NCI-H2227 (cell line): Measurements from ENCODE around the gene AGBL4.

Source experiments
- DNase-seq: peaks from one replicate; lab custom pipeline; 2025; ENCODE audit not compliant: unreplicated experiment; lab: John Stamatoyannopoulos, UW

AGBL4 gene

DNA sequence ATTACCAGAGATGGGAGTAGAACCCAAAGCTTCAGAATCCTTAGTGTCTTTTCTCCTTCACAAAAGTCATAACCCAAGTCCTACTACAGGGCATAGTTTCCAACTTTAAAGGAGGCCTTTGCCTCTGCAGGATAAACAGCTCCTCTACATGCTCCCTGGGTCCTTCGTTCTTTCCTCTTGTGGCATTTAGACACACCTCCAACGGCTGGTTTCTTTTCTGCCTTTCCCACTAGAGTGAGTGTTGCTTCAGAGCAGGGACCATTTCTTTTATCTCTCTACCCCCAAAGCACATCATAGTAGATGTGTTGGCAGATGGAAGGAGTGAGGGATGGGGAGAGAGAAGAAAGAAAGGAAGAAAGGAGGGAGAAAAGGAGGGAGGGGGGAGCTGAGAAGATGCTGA, 1407.0 kb downstream of the AGBL4 start:
- no peak for DNase-seq

DNA sequence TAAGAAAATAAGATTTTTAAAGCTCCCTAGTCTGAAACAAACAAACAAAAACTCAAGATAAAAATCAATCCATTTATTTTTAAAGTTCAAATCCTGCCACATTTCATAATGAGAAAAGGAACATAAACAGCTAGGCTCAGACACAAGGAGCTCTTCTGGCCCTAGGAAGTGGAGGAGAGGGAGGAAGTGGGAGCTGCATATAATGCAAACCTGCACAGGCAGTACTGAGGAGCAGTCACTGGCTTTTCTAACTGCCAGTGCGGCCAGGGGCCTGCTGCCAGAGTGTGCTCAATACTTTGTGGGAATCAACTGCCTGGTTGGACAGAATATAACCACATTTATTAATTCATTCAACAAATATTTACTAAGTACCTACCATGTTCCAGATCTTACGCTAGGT, 1411.9 kb downstream of the AGBL4 start:
- DNase-seq, result no peak

DNA sequence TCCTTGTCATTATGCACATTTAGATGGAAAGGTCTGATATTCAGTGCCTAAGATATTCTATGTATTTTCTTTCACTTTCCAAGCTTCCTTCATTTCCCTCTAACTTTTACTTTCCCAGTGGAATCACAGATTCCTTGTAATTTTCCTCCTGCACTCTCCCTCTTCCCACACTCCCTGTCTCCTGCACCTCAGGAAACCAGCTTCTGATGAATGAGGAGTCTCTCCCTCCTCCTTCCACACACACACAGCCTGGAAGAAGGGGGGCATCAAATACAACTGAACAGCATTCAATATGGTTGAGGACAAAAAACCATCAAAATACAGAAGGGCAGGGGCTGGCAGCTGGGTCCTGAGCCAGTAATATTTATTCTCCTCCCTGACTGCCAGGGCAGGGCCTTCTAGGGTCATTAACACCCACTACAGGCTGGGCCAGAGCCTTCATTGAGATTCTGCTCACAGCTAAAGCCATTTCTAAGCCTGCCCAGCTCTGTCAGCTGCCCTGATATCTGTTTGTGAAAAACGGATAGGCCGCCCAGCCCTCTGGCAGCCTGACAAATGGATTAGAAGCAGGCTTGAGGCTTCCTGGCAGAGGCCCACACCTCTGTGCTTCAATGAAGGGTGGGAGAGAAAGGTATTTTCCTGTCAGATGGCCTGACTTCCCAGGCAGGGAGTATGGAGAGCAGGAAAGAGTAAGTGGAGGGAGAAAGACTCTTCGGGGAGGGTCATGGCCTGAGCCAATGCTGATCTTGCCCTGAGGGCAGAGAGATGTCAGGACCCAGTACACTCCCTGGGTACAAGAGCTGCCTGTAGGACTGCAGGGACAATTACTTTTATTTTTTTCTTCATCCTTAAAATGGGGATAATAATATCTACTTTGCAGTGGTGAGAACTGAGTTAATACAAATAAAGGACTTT, 1412.9 kb downstream of the AGBL4 start:
- peak; percentile 69 for DNase-seq

DNA sequence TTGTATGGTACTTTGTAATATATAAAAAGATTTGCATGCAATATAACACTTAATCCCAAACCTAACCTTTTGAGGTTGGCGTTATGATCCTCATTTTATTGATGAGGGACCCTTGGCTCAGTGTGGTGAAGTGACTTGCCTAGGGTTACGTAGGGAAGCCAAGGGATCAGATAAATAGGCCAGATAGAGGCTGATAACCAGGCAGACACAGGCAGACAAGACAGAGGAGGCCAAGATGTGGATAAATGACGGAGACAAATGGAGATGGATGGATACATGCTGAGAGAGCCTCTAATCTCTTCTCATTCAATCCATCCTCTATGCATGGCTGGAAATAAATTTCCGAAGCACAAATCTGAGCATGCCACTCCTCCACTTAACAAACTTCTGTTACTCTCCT, 1414.9 kb downstream of the AGBL4 start:
- no peak for DNase-seq

DNA sequence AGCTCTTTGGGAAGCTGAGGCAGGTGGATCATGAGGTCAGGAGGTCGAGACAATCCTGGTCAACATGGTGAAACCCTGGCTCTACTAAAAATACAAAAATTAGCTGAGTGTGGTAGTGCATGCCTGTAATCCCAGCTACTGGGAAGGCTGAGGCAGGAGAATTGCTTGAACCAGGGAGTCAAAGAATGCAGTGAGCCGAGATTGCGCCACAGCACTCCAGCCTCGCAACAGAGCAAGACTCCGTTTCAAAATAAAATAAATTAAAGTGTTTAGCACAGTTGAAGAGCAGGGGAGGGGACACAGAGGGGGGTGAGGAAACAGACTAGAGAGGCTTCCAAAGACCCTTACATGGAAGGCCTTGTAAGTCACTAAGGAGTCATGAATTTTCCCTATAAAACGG, 1420.5 kb downstream of the AGBL4 start:
- DNase-seq, result no peak

DNA sequence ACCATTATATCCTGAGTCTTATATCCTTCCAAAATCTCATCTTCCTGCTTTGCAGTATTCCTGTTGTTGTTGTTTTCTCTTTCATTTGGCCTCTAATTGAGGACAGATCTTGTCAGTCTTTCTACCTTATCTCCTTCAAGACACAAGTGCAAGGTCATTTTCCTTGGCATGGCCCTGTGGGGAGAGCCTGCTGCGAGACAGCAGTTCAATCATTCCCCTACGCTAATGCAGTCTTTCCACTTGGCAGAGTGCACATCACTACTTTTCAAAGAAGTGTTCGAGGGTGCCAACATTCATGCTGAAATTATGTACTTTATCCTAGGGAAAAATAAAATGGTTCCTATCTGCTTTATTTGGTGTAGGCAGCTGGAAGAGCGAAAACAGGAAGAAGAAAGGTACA, 1421.4 kb downstream of the AGBL4 start:
- no peak for DNase-seq

DNA sequence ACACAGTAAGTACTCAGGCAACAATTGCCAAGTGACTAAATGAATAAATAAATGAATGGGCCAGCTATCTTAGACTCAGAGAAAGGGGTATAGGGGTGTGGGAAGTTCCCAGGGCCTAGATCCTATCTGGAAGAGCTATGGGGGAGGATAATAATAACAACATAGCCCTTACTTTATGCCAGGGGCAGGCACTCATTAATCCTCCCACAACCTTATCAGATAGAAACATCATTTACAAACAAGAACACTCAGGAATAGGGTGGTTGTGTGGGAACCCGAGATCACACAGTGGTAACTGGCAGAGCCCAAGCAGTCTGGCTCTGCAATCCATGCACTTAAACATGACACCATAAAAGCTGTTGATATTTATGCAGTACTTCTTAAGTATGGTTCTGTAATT, 1423.6 kb downstream of the AGBL4 start:
- DNase-seq, result no peak

DNA sequence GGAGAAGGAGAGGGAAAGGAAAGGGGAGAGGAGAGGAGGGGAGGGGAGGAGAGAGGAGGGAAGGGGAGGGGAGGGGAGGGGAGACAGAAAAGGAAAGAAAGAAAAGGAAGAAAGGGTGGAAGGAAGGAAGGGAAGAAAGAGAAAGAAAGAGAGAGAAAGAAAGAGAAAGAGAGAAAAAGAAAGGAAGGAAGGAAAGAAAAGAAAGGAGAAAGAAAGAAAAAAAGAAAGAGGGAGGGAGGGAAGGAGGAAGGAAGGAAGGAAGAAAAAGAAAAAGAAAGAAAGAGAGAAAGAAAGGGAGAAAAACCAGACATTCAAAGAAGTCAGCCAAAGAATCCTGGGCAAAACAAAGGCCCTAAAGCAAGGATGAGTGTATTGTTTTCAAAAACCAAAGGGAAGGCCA, 1426.1 kb downstream of the AGBL4 start:
- DNase-seq, result no peak

DNA sequence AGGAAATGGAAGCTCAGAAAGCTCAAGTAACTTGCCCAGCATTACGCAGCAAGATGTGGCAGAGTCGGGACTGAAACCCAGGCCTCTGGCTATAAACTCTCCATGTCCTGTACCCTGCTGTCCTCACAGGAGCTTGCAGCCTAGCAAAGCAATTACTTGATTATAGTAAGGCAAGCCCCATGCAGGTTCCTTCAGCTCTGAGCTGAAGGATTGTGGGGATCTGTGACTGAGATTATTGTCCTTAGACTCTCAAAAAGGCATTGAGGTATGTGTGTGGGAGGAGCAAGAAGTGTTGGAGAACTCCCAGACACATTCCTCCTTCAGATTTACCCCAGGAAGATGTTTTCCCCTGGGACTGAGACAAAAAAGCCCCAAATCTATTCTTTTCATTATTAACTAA, 1427.7 kb downstream of the AGBL4 start:
- DNase-seq, result no peak

DNA sequence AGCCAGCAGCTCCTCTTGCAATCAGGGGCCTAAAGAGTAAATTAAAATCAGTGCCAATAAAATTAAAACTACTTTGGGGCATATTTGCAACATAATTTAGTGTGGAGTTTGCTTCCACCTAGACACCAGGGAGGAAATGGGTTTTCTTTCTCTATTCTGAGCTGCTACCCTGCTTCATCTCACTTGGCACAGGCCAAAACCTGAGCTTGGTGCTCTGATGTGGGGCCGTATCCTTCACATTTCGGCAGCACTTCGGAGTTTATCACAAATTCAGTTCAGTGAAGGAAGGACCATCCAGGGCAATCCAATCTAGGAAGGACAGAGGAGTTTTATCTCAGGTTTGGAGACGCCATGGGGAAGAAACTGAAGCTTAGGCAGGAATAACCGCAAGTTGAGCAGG, 1428.1 kb downstream of the AGBL4 start:
- no peak for DNase-seq

DNA sequence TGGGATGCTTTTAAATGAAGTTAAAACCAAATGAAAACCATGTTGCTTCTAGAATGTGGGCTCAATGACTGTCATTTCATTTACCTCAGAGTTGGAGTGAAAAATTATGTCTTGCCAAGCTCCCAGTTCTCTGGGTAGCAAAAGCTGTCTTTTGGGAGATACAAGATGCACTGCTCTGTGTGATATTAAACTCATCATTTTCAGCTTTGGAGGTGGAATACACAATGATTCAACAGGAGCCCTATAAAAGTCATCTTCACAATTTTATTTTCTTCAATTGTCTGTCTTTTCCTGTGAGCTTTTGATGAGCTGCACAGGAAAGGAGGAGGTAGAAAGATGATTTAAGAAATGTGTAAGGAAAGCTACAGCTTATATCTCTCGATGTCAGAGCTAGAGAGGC, 1431.4 kb downstream of the AGBL4 start:
- DNase-seq, result no peak

DNA sequence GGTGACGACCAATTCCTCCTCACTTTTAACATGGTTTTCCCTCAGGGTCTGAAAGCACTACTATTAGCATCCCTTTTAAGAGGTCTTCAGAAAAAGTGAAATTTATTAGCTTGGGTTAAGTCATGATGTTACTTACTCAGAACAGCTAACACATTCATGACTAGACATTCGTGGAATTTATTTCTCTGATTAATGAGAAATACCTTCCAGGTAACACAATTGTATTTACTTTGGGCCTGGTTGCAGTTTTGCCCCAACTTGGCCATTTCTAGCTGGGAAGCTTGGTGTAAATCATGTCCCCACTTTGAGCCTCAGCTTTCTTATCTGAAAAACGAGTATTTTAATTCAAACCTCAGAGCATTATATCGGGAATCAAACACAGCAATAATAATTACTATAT, 1432.6 kb downstream of the AGBL4 start:
- no peak for DNase-seq

DNA sequence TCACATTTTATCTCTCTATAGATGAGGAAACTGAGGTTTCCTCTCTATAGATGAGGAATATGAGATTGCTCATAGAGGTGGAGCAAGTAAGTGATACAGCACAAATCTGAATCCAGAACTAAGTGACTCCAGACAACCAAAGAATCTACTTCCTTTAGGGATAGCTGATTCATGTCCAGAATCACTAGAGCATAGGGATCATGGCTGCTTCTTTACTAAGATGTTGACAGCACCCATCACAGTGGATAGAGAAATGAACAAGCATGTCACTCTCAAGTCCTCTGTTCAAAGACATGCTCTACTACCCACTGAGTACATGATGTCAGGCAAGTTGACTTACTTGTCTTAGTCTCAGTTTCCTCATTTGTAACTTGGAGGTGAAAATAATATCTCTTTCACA, 1435.7 kb downstream of the AGBL4 start:
- DNase-seq, result no peak

DNA sequence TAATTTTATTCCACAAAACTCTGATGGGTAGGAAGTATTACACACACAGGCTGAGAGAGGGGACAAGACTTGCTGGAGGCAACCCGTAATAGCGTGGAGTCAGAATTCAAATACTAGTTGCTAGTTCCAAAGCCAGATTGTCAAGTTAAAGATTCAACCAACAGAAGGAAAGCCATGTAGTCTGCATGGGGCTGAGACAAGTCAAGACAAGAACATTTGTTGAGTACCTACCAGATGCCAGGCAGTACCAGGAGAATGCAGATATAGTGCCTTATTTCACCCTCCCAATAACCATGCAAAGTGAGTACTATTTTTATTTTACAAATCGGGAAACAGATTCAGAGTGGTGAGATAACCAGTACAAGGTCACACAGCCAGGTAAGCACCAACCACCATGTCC, 1441.3 kb downstream of the AGBL4 start:
- no peak for DNase-seq

DNA sequence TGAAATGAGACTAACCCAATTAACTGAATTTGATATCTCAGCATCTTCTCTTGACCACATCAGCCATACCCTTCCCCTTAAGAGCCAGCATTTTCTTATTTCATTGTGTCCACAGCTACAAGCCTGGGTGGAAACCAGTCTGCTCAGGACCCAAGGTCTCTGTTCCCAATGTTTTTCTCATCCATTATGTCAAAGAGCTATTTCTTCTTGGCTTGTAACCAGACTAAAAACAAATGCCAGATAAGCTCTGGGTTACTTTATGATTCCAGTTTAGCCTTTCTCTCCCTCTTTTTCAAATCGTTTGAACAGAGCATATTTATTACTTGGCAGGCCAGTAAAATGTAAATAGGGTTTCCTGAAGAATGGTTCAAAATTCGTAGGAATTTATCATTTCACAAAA, 1442.5 kb downstream of the AGBL4 start:
- DNase-seq, result no peak

DNA sequence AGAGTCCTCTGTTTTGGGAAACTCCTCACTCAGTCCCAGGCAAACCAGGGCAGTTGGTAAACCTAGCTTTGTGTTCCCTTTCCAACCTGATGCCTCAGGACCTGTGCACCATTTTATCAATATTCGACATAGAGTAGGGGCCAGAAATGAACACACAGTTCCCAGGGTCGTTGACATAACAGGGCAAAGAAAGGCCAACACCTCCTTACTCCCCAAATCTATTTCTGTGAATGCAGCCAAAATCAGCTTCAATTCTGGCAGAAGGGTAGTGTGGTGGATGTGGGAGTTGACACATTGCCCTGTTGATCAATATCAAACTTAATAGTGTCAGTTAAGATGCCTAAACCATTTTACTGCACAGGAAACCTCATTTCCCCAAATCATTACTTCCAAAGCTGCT, 1447.2 kb downstream of the AGBL4 start:
- no peak for DNase-seq

DNA sequence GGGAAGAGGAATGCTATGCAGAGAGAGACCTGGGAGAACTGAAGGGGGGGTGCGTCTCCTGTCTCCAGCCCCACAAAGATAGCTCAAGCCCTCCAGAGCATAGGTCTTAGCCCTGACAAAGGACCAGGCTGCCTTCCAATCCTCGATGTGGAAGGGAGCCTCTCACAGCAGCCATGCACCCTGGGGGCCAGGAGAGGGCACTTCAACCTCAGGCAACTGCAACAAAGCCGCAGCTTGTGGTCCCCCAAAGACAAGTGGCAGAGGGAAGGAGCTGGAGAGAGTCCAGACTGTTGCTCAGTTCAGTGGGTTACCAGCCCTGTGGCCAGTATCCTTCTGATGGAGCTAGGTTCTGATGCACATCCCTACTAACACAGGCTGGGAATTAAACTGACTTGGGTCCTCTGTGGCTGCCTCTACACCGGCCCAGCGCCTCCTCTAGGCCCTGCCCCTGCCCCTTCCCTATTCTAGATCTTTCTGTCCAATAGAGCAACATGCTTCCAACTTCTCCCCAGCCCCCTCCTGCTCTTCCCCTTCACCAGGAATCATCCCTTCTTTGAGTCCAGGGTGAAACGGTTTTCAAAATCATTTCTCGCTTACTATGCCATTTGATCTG, 1451.0 kb downstream of the AGBL4 start:
- DNase-seq, result peak; percentile 86

DNA sequence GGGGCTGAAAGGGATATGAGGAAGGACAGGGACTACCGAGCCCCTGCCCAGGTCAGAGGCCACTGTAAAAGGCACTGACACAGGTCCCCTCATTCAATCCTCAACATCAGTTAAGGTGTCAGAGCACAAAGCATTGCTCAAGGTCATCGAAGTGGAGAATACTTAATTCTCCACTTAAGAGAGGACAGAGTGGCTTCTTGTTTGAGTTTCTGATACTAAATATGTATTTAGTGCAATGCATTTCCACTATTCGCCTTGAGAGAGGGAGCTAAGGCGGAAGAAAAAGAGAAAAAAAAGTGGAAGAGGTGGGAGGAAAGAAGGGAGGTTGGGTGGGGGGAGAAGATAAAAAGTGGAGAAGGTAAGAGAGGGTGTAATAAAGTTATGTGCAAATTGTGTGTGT, 1451.6 kb downstream of the AGBL4 start:
- DNase-seq, result no peak

DNA sequence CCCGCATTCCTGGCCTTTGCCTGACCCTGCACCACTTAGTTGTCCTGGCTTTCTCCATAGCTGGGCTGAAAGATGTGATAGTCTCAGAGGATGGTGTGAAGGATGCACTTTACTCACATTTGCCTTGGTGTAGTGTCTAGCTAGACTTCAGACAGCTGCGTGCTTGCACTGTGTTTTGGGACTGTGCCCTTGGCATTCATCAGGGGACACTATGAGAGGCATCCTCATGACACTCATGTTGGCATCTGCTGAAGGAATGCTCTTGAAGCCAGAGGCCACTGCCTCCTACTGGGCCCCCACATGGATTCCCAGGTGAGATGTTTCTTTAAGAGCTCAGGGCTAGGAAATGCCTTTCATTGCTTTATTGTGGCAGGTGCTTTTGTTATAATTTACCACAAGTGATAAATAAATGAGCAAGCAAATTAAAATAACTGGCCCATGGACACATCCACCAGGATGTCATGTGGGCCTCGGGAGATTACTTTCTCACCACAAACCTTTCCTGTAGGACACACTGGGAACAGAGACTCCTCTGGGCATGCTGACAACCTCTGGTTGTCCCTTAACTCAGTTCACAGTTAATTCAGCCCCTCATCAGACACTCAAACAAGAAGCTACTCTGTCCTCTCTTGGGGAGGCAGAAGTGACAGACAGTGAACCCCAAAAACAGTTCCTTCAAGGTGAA, 1452.3 kb downstream of the AGBL4 start:
- no peak for DNase-seq

DNA sequence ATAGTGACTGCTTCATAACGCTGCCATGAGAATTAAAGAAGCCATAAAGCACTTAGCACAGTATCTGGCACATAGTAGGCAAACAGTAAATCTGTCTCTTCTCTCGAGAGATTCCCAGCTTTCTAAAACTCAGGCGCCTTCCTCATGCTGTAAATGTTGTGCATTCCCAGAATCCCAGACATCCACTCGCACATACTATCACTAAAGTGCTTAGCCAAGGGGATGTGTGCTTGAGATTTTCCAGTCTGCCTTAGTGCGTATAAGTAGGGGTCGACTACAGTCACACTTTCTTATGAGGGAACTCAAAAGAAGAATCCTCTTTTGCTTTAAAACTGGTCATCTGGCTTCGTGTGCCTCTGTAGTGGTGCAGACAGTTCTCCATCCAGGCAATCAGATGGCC, 1453.2 kb downstream of the AGBL4 start:
- DNase-seq, result no peak

DNA sequence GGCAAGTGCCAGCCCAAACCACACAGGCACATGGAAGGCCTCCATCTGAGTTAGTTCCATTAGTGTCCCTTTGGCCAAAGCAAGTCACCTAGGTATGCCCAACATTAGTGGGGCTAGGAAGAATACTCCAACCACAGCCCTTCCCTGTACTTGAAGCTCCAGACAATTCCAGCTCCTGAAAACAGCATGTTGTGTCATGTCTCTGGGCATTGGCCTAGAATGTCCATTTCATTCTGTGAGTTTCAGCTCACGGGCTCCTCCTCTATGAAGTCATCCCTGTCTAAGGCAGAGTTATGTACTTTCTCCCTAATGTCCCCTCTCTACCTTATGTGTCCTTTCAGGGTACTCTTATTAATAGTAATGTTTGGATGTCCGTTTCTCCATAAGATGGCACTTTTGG, 1455.3 kb downstream of the AGBL4 start:
- DNase-seq, result no peak

DNA sequence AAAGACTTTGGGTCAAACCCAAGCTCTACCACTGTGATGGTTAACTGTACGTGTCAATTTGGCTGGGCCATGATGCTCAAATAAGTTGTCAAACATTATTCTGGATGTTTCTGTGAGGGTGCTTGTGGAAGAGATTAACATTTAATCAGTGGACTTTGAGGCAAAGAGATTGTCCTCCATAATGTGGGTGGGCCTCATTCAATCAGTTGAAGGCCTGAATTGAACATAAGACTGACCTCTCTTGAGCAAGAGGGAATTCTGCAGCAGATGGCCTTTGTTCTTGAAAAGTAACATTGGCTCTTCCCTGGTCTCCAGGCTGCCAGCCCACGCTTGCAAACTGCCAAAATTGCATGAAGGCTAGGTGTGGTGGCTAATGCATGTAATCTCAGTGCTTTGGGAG, 1457.3 kb downstream of the AGBL4 start:
- no peak for DNase-seq
